Measurements from ENCODE around the gene TUBB2A. TPM values are rescaled to one million over a fixed set of nuclear protein-coding genes. Genes with fewer than 3 reads are reported as not detected.
"Not testable (repeated sequence)": the region's sequence is repeated elsewhere in the genome, so short reads cannot be mapped to it uniquely, and the experiment has no call there.

The TUBB2A gene
- total and polyA plus RNA-seq, 10 donors: 4.3 to 13.7 (median 7.1) TPM

DNA sequence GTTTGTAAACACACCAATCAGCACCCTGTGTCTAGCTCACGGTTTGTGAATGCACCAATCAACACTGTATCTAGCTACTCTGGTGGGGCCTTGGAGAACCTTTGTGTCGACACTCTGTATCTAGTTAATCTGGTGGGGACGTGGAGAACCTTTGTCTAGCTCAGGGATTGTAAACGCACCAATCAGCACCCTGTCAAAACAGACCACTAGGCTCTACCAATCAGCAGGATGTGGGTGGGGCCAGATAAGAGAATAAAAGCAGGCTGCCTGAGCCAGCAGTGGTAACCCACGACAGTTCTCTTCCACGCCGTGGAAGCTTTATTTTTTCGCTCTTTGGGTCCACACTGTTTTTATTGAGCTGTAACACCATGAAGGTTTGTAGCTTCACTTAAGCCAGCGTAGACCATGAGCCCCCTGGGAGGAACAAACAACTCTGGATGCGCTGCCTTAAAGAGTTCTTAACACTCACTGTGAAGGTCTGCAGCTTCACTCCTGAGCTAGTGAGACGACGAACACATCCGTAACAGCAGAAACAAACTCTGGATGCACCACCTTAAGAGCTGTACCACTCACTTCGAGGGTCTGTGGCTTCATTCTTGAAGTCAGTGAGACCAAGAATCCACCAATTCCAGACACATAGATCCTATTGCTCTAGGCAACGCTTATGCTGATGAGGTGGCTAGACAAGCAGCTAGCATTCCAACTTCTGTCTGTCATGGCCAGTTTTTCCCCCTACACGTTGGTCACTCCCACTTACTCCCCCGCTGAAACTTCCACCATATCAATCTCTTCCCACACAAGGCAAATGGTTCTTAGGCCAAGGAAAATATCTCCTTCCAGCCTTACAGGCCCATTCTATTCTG lies 14.2 kb upstream of the TUBB2A start:
- H3K4me1 ChIP-seq; DNase-seq; intact Hi-C loops (cut with DNase I; ENCODE audit: low total_unique reads); H3K36me3 ChIP-seq; H3K27me3 ChIP-seq (replicated peaks in 1 of 7); H3K27ac ChIP-seq; H3K9me3 ChIP-seq; H3K4me3 ChIP-seq: not testable (repeated sequence)
- 86 to 92% (median 91%) methylated on average over 17 of the region's 17 CpGs for WGBS, 5 donors

- DNase-seq; H3K4me1 ChIP-seq; H3K4me3 ChIP-seq; intact Hi-C loops (cut with DNase I; ENCODE audit: low total_unique reads); H3K27ac ChIP-seq; H3K27me3 ChIP-seq (replicated peaks in 1 of 7); H3K9me3 ChIP-seq; H3K36me3 ChIP-seq: not testable (repeated sequence)
- WGBS, 5 donors: 85 to 96% (median 93%) methylated on average over 9 to 24 of the region's 24 CpGs
Observed at GRCh38 chr6:3170676-3171075, 13.3 kb upstream of the TUBB2A start.

DNA sequence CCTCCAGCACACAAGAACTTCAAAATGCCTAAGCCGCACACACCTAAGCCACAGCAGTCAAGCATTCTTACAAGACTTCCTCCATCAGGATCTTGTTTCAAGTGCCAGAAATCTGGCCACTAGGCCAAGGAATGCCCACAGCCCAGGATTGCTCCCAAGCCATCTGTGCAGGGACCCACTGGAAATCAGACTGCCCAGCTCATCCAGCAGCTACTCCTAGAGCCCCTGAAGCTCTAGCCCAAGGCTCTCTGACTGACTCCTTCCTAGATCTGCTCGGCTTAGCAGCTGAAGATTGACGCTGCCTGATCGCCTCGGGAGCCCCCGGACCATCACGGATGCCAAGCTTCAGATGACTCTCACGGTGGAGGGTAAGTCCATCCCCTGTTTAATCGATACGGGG lies 10.7 kb upstream of the TUBB2A start:
- not testable (repeated sequence) for H3K4me1 ChIP-seq; H3K36me3 ChIP-seq; H3K4me3 ChIP-seq; H3K27ac ChIP-seq; H3K9me3 ChIP-seq; DNase-seq; H3K27me3 ChIP-seq (replicated peaks in 1 of 7)
- 90 to 97% (median 94%) methylated on average over 10 of the region's 10 CpGs for WGBS, 5 donors
- intact Hi-C loops (cut with DNase I; ENCODE audit: low total_unique reads): loop anchor here (10.0 kb wide), 1 partner anchor 87 kb away; the partner anchor contains the start of gene PSMG4

GRCh38 chr6:3166535-3167225 lies 9.3 kb upstream of the TUBB2A start:
- not testable (repeated sequence) for DNase-seq; H3K9me3 ChIP-seq; H3K4me3 ChIP-seq; H3K27me3 ChIP-seq (replicated peaks in 1 of 7); H3K36me3 ChIP-seq; H3K27ac ChIP-seq
- peaks cover 0 to 20% (median 14%) of the 10 kb centered on the region in 6 donors for H3K4me1 ChIP-seq
- 91 to 97% (median 93%) methylated on average over 10 of the region's 10 CpGs for WGBS, 5 donors
- intact Hi-C loops (cut with DNase I; ENCODE audit: low total_unique reads): loop anchor here (10.0 kb wide), 1 partner anchor 88 kb away; the partner anchor contains the start of gene PSMG4

GRCh38 chr6:3165631-3166534 lies 8.5 kb upstream of the TUBB2A start:
- no peak overlapping the region for H3K27ac ChIP-seq

More at GRCh38 chr6:3165631-3166534, 8.5 kb upstream of the TUBB2A start:
- 64 to 78% (median 74%) methylated on average over 7 of the region's 7 CpGs for WGBS, 5 donors
- Histone ChIP-seq H3K4me1 (peaks cover 0 to 25% (median 17%) of the 10 kb centered on the region in 6 donors), H3K36me3 (no peaks in the 10 kb centered on the region), H3K9me3 (no peaks in the 10 kb centered on the region), H3K27me3 (replicated peaks in 1 of 7) (peaks cover 0 to 7% (median 0%) of the 10 kb centered on the region in 7 donors), H3K4me3 (no peak overlapping the region)
- TF ChIP-seq POLR2AphosphoS5 (IDR thresholded peaks at IDR 0.05): no peak
- no peak for TF ChIP-seq CTCF (IDR thresholded peaks at IDR 0.05 in 8 of 11, conservative IDR thresholded peaks at IDR 0.05 in 3 of 11)
- no peak for TF ChIP-seq POLR2A (IDR thresholded peaks at IDR 0.05)
- DNase-seq: no peak
- intact Hi-C loops (cut with DNase I; ENCODE audit: low total_unique reads): loop anchor here (10.0 kb wide), 1 partner anchor 89 kb away; the partner anchor contains the start of gene PSMG4
